ENCODE data around the gene ACSF2.
A peak's percentile ranks its signal among the peaks of the same experiment; 100 is the strongest.

The ACSF2 gene

DNA sequence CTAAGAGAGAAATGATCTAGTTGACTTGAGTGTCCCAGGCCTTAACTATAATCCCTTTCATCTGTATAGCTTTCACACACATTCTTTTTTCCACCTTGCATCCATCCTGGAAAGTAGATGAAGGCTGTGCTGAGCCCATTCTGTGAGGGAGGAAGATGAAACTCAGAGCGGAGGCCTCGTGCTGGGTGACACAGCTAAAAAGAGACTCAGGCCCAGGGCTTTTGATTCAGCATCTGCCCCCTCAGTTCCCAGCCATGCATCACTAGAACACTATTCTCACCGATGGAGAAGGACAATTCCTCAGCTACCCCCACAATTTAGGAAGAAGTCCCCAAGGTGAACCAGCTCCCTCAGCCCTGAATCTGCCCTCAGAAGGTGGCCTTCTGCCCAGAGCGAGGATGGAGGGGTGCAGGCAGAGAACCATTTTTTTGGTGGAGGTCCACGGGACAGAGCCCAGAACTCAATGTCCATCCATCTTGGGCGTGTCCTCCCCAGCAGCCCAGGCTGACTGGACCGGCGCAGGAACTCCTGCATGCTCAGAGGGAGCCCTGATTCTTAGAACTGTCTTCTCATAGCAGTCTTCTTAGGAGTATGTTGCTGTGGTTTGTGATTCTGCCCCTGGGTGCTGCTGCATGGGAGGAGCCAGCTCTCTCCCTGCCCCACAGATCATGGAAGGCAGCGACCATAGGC, 76.4 kb downstream of the ACSF2 start:
- no peaks in the 10 kb centered on the region for H3K36me3 ChIP-seq (ENCODE audit: control insufficient read depth in 4 of 4, insufficient read depth in 4 of 4, low read length in 3 of 4)
- ChIA-PET CTCF (interaction anchor here (1.0 to 2.9 kb wide), 11 partner anchors 10 to 158 kb away, joined by 3 to 17 read pairs (median 7); partner anchors contain the start of gene EPN3), POLR2A (no interaction called here)
- peaks cover 0 to 9% (median under 1%) of the 10 kb centered on the region in 4 experiments for H3K4me1 ChIP-seq (ENCODE audit: control extremely low read depth in 1 of 4, control insufficient read depth in 4 of 4, insufficient read depth in 4 of 4, low read length in 3 of 4)
- H3K9me3 ChIP-seq (ENCODE audit: control extremely low read depth in 1 of 5, control insufficient read depth in 4 of 5, insufficient read depth in 2 of 5, low read depth in 1 of 5, low read length in 4 of 5), result no peaks in the 10 kb centered on the region
- no peak overlapping the region for H3K27ac ChIP-seq (ENCODE audit: insufficient read depth in 1 of 2, low read depth in 1 of 2, low read length in 2 of 2, poor library complexity in 1 of 2, severe bottlenecking in 2 of 2)
- H3K27me3 ChIP-seq (replicated peaks in 2 of 5; ENCODE audit: control insufficient read depth in 4 of 5, insufficient read depth in 5 of 5, low read length in 4 of 5), result no peaks in the 10 kb centered on the region
- WGBS (ENCODE audit: insufficient coverage), result 98% methylated on average over 6 of the region's 9 CpGs
- DNase-seq, result no peak
- no peak overlapping the region for H3K4me3 ChIP-seq (ENCODE audit: control insufficient read depth in 1 of 7, extremely low read depth in 1 of 7, insufficient read depth in 4 of 7, low read depth in 2 of 7, low read length in 6 of 7)

DNA sequence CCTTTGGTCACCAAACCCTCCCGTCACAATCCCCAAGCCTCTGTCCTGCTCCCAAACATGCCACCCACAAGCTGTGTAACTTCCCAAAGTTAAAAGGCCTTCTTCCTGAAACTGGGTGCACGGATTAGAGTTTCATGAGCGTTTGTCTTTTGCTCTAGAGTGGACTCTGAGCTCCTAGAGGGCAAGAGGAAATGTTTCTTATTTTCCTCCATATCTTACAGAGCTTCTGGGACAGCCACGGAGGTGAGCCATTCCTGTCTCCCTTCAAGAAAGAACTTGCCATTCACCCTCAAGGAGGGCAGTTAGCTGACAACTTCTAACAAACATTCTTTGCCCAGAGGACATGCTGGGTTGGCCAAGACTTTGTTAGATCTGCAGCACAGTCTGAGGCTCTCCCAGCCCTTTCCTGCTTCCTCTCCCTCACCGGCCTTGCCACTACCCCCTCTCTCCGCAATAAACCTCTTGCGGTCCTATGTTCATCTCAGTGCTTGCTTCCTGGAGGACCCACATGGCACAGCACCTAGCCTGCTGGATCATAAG, 79.6 kb downstream of the ACSF2 start:
- Histone ChIP-seq H3K4me3 (ENCODE audit: control insufficient read depth in 1 of 7, extremely low read depth in 1 of 7, insufficient read depth in 4 of 7, low read depth in 2 of 7, low read length in 6 of 7) (no peak overlapping the region), H3K4me1 (ENCODE audit: control extremely low read depth in 1 of 4, control insufficient read depth in 4 of 4, insufficient read depth in 4 of 4, low read length in 3 of 4) (peaks cover 0 to 23% (median 13%) of the 10 kb centered on the region in 4 experiments), H3K27me3 (replicated peaks in 2 of 5; ENCODE audit: control insufficient read depth in 4 of 5, insufficient read depth in 5 of 5, low read length in 4 of 5) (no peaks in the 10 kb centered on the region), H3K9me3 (ENCODE audit: control extremely low read depth in 1 of 5, control insufficient read depth in 4 of 5, insufficient read depth in 2 of 5, low read depth in 1 of 5, low read length in 4 of 5) (no peaks in the 10 kb centered on the region), H3K36me3 (ENCODE audit: control insufficient read depth in 4 of 4, insufficient read depth in 4 of 4, low read length in 3 of 4) (no peaks in the 10 kb centered on the region), H3K27ac (ENCODE audit: insufficient read depth in 1 of 2, low read depth in 1 of 2, low read length in 2 of 2, poor library complexity in 1 of 2, severe bottlenecking in 2 of 2) (no peak overlapping the region)
- WGBS (ENCODE audit: insufficient coverage), result 80% methylated on average over 5 of the region's 7 CpGs
- POLR2A ChIA-PET, result interaction anchor here (0.6 kb wide), 1 partner anchor 65 kb away, joined by 3 read pairs; no protein-coding TSS in a partner anchor
- DNase-seq, result no peak
- CTCF ChIA-PET, result interaction anchor here (1.2 to 3.4 kb wide), 7 partner anchors 10 to 156 kb away, joined by 3 to 15 read pairs (median 4); partner anchors contain the start of gene RSAD1

DNA sequence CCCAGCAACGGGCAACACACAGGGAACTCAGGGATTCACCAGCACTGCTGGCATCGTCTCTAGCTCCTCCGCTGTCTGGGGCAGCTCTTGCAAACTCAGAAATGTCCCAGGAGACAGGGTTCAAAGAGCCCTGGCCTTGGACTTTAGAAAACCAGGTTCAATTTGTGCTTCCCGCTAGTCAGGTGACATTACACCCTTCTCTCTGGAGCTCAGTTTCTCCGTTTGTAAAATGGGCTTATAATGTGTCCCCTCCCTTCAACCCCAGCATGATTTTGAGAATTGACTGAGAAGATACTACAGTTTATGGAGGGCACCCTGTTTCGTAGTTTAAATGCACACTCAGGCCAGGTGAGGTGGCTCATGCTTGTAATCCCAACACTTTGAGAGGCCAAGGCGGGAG, 80.3 kb downstream of the ACSF2 start:
- no peak overlapping the region for H3K27ac ChIP-seq (ENCODE audit: insufficient read depth in 1 of 2, low read depth in 1 of 2, low read length in 2 of 2, poor library complexity in 1 of 2, severe bottlenecking in 2 of 2)
- ChIA-PET POLR2A (interaction anchor here (0.6 kb wide), 1 partner anchor 64 kb away, joined by 3 read pairs; no protein-coding TSS in a partner anchor), CTCF (interaction anchor here (1.5 to 3.4 kb wide), 2 partner anchors 22 to 155 kb away, joined by 3 to 15 read pairs; no protein-coding TSS in a partner anchor)
- WGBS (ENCODE audit: insufficient coverage), result 86% methylated on average over 6 of the region's 7 CpGs
- H3K4me3 ChIP-seq (ENCODE audit: control insufficient read depth in 1 of 7, extremely low read depth in 1 of 7, insufficient read depth in 4 of 7, low read depth in 2 of 7, low read length in 6 of 7), result no peak overlapping the region
- H3K9me3 ChIP-seq (ENCODE audit: control extremely low read depth in 1 of 5, control insufficient read depth in 4 of 5, insufficient read depth in 2 of 5, low read depth in 1 of 5, low read length in 4 of 5), result no peaks in the 10 kb centered on the region
- no peaks in the 10 kb centered on the region for H3K36me3 ChIP-seq (ENCODE audit: control insufficient read depth in 4 of 4, insufficient read depth in 4 of 4, low read length in 3 of 4)
- H3K27me3 ChIP-seq (replicated peaks in 2 of 5; ENCODE audit: control insufficient read depth in 4 of 5, insufficient read depth in 5 of 5, low read length in 4 of 5), result no peaks in the 10 kb centered on the region
- peaks cover 0 to 23% (median 13%) of the 10 kb centered on the region in 4 experiments for H3K4me1 ChIP-seq (ENCODE audit: control extremely low read depth in 1 of 4, control insufficient read depth in 4 of 4, insufficient read depth in 4 of 4, low read length in 3 of 4)
- DNase-seq, result no peak

DNA sequence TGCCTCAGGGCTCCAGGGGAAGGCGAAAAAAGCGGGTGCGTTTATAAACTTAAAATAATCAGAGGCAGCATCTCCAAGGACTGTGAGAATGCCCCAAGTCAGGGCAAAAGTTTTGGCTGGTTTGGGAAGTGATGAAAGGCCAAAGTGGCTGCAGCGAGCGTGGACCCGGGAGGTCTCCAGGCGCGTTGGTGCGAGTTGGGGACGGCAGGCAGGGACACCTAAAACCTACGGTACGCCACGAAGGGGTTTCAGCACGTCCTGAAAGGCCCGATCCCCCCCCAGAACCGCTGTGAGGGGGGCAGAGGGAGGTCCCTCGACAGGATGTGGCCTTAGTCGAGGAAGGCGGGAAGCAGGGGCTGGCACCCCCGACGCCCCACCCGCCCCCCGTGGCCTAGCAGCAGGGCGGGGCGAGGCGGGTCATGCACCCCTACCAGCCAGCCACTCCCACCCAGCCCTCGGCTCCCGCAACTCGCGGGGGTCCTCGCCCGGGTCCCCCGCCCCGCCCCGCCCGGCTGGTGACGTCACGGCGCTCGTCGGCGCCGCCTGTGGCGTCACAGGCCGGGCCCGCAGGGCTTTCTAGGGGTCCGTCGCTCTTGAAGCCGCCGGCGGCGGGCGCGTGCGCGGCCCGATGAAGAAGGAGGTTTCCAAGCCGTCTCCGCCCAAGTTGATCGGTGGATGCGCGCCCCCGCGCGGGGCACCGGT, 82.0 kb downstream of the ACSF2 start, which contains the start of gene MYCBPAP:
MYCBPAP (plus strand) TSS at position 569 of the 702 bp plus-strand sequence. CDS start 236 bp downstream, outside the sequence.
- WGBS (ENCODE audit: insufficient coverage), result 8% methylated on average over 53 of the region's 66 CpGs
- peak within 1 kb of the TSS; percentile 45 to 88 (median 68) for H3K4me3 ChIP-seq (ENCODE audit: control insufficient read depth in 1 of 7, extremely low read depth in 1 of 7, insufficient read depth in 4 of 7, low read depth in 2 of 7, low read length in 6 of 7)
- peak; percentile 90 to 93 (median 92) for DNase-seq
- H3K27me3 ChIP-seq (replicated peaks in 2 of 5; ENCODE audit: control insufficient read depth in 4 of 5, insufficient read depth in 5 of 5, low read length in 4 of 5), result no peaks in the 10 kb centered on the region
- CTCF ChIA-PET, result no interaction called here
- H3K4me1 ChIP-seq (ENCODE audit: control extremely low read depth in 1 of 4, control insufficient read depth in 4 of 4, insufficient read depth in 4 of 4, low read length in 3 of 4), result peaks cover 0 to 23% (median 13%) of the 10 kb centered on the region in 4 experiments
- no peaks in the 10 kb centered on the region for H3K9me3 ChIP-seq (ENCODE audit: control extremely low read depth in 1 of 5, control insufficient read depth in 4 of 5, insufficient read depth in 2 of 5, low read depth in 1 of 5, low read length in 4 of 5)
- H3K27ac ChIP-seq (ENCODE audit: insufficient read depth in 1 of 2, low read depth in 1 of 2, low read length in 2 of 2, poor library complexity in 1 of 2, severe bottlenecking in 2 of 2), result peak within 1 kb of the TSS; percentile 36 to 62
- H3K36me3 ChIP-seq (ENCODE audit: control insufficient read depth in 4 of 4, insufficient read depth in 4 of 4, low read length in 3 of 4), result no peaks in the 10 kb centered on the region
- POLR2A ChIA-PET, result no interaction called here

DNA sequence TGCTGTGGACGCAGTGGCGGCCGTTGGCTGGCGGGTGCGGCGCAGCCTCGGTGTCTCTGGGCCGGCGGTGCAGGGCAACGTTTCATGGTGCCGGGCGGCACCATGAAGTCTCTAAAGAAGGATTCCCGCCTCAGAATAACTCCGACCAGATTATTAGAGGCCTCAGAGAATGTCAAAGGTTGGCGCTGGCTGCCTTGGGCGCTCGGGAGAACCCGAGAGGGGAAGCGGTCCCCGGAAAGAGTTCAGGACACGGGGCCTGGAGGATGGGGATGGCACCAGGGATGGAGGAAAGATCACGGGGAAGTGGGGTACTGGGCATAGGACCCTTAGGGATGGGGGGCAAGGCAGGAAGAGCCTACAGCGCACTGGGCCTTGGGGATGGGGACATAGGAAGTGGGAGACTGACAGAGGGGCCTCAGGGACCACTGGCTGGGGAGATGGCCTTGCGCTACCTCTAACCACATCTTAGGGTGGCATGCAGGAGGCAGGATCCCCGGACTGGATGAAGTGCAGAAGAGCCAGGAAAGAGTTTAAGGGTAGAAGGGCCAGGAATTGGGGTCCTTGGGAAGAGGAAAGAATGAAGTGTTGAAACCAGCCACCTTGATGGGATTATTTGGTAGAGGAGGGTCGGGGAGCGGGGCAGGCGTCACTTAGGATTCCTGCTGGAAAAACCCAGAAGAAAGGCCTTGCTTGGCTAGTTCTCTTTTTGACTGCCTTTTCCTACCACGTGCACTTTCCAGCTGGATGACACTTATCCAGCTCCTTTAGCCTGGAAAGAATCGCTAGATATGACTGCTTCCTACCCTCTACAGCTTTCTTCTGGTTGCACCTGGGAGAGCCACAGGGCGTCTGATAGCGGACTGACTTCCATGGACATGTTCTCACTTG, 82.8 kb downstream of the ACSF2 start:
- H3K27ac ChIP-seq (ENCODE audit: insufficient read depth in 1 of 2, low read depth in 1 of 2, low read length in 2 of 2, poor library complexity in 1 of 2, severe bottlenecking in 2 of 2), result peak overlapping the region; percentile 36 to 62
- DNase-seq, result no peak
- H3K36me3 ChIP-seq (ENCODE audit: control insufficient read depth in 4 of 4, insufficient read depth in 4 of 4, low read length in 3 of 4), result no peaks in the 10 kb centered on the region
- no peaks in the 10 kb centered on the region for H3K9me3 ChIP-seq (ENCODE audit: control extremely low read depth in 1 of 5, control insufficient read depth in 4 of 5, insufficient read depth in 2 of 5, low read depth in 1 of 5, low read length in 4 of 5)
- no peaks in the 10 kb centered on the region for H3K27me3 ChIP-seq (replicated peaks in 2 of 5; ENCODE audit: control insufficient read depth in 4 of 5, insufficient read depth in 5 of 5, low read length in 4 of 5)
- WGBS (ENCODE audit: insufficient coverage), result 32% methylated on average over 29 of the region's 32 CpGs
- ChIA-PET POLR2A (no interaction called here), CTCF (no interaction called here)
- peaks cover 0 to 23% (median 13%) of the 10 kb centered on the region in 4 experiments for H3K4me1 ChIP-seq (ENCODE audit: control extremely low read depth in 1 of 4, control insufficient read depth in 4 of 4, insufficient read depth in 4 of 4, low read length in 3 of 4)
- H3K4me3 ChIP-seq (ENCODE audit: control insufficient read depth in 1 of 7, extremely low read depth in 1 of 7, insufficient read depth in 4 of 7, low read depth in 2 of 7, low read length in 6 of 7), result peak overlapping the region; percentile 44 to 88 (median 68)

DNA sequence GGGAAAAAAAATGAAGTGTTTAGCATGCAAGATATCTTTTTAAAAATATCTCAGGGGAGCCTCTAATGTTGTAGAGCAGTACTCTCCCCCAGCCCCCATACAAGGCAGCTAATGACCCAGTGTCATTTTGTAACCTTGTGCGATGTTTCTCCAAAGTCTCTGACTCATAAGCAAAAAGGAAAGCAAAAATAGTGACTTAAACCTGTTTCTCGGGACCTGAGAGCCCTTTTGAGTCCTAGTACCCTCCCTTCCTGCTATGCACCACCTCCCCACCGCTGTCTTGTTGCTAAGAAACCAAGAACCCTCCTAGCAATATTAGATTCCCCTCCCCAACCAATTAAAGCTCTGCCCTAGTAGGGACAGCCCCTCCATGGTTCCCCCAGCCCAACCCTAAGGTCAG, 85.0 kb downstream of the ACSF2 start:
- no peak overlapping the region for H3K4me3 ChIP-seq (ENCODE audit: control insufficient read depth in 1 of 7, extremely low read depth in 1 of 7, insufficient read depth in 4 of 7, low read depth in 2 of 7, low read length in 6 of 7)
- H3K27ac ChIP-seq (ENCODE audit: insufficient read depth in 1 of 2, low read depth in 1 of 2, low read length in 2 of 2, poor library complexity in 1 of 2, severe bottlenecking in 2 of 2), result no peak overlapping the region
- ChIA-PET CTCF (interaction anchor here (1.3 to 1.8 kb wide), 2 partner anchors 9 to 10 kb away, joined by 4 to 8 read pairs; no protein-coding TSS in a partner anchor), POLR2A (no interaction called here)
- no peaks in the 10 kb centered on the region for H3K9me3 ChIP-seq (ENCODE audit: control extremely low read depth in 1 of 5, control insufficient read depth in 4 of 5, insufficient read depth in 2 of 5, low read depth in 1 of 5, low read length in 4 of 5)
- H3K36me3 ChIP-seq (ENCODE audit: control insufficient read depth in 4 of 4, insufficient read depth in 4 of 4, low read length in 3 of 4), result no peaks in the 10 kb centered on the region
- DNase-seq, result peak in 2 of 3 donors; percentile 36 to 38
- peaks cover 0 to 15% (median 13%) of the 10 kb centered on the region in 4 experiments for H3K4me1 ChIP-seq (ENCODE audit: control extremely low read depth in 1 of 4, control insufficient read depth in 4 of 4, insufficient read depth in 4 of 4, low read length in 3 of 4)
- WGBS (ENCODE audit: insufficient coverage), result 96% methylated on average over 2 of the region's 3 CpGs
- H3K27me3 ChIP-seq (replicated peaks in 2 of 5; ENCODE audit: control insufficient read depth in 4 of 5, insufficient read depth in 5 of 5, low read length in 4 of 5), result no peaks in the 10 kb centered on the region

All from common myeloid progenitor, CD34-positive (primary cell).